ENCODE data around the gene USP10.

USP10 gene

DNA sequence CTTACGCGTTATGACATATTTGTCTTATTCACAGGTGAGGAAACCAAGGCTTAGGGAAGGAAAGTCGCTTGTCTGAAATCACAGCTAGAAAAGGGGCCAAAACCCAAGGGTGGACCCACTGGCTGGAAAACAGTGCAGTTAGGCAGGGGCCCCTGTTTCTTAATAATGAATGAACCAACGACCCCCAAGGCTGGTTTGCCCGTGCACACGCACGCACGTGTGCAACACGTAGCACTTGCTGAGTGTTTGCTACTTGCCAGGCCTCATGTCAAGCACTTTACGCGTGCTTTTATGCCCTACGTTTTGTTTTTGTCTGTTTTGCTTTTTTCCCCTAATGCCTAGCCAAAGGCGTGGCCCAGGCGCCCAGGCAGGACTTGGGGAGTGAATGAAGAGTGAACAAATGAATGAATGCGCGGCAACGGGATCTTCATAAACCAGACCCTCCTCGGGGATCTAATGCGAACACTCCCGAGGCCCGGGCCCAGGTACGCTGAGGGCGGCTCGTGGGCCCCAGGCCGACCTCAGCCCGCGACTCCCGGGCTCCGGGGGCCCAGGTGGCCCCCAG, 571 bp upstream of the USP10 start (continued):
- no peak for TF ChIP-seq ZNF664 (tag by site-specific recombination; IDR thresholded peaks at IDR 0.05)
- no peak for TF ChIP-seq ZNF19 (tag by site-specific recombination; IDR thresholded peaks at IDR 0.05; ENCODE audit: low read depth)
- TF ChIP-seq, protein P1, sequence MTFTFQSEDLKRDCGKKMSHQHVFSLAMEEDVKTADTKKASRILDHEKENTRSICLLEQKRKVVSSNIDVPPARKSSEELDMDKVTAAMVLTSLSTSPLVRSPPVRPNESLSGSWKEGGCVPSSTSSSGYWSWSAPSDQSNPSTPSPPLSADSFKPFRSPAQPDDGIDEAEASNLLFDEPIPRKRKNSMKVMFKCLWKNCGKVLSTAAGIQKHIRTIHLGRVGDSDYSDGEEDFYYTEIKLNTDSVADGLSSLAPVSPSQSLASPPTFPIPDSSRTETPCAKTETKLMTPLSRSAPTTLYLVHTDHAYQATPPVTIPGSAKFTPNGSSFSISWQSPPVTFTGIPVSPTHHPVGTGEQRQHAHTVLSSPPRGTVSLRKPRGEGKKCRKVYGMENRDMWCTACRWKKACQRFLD (tag by site-specific recombination; IDR thresholded peaks at IDR 0.05), result no peak
- no peak for TF ChIP-seq ZNF354C (tag by site-specific recombination; IDR thresholded peaks at IDR 0.05; ENCODE audit: borderline replicate concordance, low read depth)

DNA sequence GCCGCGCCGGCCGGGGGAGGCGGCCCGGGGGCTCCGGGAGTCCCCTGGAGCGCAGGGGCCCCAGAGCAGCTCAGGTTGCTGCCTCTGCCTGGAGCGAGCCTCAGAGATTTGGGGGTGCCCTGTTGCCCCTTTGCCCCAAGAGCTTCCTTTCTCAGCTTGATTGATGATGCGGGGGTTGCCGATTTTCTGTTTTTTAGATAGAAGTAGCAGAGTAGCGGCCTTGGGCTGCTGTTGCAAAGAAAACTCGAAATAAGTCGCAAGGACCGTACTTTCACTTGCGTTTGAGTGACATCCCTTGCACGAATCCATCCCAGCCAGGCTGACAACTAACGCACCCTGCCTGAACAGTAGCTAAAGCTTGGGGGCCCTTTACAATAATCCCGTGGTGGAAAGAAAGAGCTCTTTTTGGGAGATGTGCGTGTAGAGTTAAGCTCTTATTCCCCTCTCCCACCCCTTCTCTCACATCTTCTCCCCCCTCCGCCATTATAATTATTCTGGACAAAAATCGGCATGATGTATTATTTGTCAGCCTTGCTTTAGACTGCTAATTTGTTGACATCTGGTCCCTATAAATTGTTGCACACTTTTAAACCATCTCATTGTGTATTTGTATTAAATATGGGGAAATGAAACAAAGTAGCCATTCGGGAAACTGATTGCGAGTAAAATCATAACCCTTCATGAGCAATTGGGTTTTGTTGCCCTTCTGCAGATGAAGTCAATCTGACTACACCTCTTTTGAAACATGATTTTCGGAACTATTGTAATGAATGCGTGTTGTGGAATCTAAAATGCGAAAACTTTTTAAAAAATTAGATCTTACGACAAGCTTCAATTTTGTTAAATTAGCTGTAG, 873 bp downstream of the USP10 start:
- ChIA-PET CTCF (interaction anchor here (0.9 to 2.0 kb wide), 6 partner anchors 12 to 53 kb away, joined by 3 to 11 read pairs (median 4); no protein-coding TSS in a partner anchor), POLR2A (interaction anchor here (0.5 to 1.3 kb wide), 8 partner anchors 9 to 29 kb away, joined by 3 to 4 read pairs (median 3); no protein-coding TSS in a partner anchor)
- peak overlapping the region; percentile 91 for H3K27ac ChIP-seq (ENCODE audit: extremely low read depth, low read depth, low read length)
- H3K9me3 ChIP-seq (ENCODE audit: control insufficient read depth, insufficient read depth, low read depth, low read length), result no peaks in the 10 kb centered on the region
- peaks cover 13% of the 10 kb centered on the region for H3K4me1 ChIP-seq (ENCODE audit: control insufficient read depth, insufficient read depth, low read length)
- no peaks in the 10 kb centered on the region; a peak in 1 of 3 replicates for H3K36me3 ChIP-seq (ENCODE audit: control insufficient read depth in 2 of 2, insufficient read depth in 1 of 2, low read length in 2 of 2)
- peak overlapping the region; percentile 69 for H3K4me3 ChIP-seq (ENCODE audit: low read depth, low read length)
- TF ChIP-seq ZBTB8A (tag by site-specific recombination; IDR thresholded peaks at IDR 0.05) (peak; percentile 50), ZNF302 (tag by site-specific recombination; IDR thresholded peaks at IDR 0.05; ENCODE audit: low read depth) (no peak), ZBTB1 (tag by site-specific recombination; IDR thresholded peaks at IDR 0.05) (no peak), ZNF335 (tag by site-specific recombination; conservative IDR thresholded peaks at IDR 0.05) (peak; percentile 41; the same call in 1 of the 2 replicates), KLF16 (tag by site-specific recombination; IDR thresholded peaks at IDR 0.05) (no peak), ZFP37 (tag by site-specific recombination; IDR thresholded peaks at IDR 0.05) (no peak), ZBTB48 (tag by site-specific recombination; IDR thresholded peaks at IDR 0.05) (peak; percentile 46; the same call in 1 of the 2 replicates), ZNF830 (tag by site-specific recombination; IDR thresholded peaks at IDR 0.05; ENCODE audit: low read depth) (no peak), ZSCAN23 (tag by site-specific recombination; IDR thresholded peaks at IDR 0.05) (no peak), ZFP69B (tag by site-specific recombination; IDR thresholded peaks at IDR 0.05) (0 out of 2 replicates have a peak, but pooled peaks have one; percentile 21), ZNF214 (tag by site-specific recombination; IDR thresholded peaks at IDR 0.05; ENCODE audit: borderline replicate concordance) (no peak), ZNF112 (tag by site-specific recombination; IDR thresholded peaks at IDR 0.05) (no peak), OSR2 (tag by site-specific recombination; IDR thresholded peaks at IDR 0.05) (peak; percentile 30; the same call in 1 of the 2 replicates)
- TF ChIP-seq, protein P2, sequence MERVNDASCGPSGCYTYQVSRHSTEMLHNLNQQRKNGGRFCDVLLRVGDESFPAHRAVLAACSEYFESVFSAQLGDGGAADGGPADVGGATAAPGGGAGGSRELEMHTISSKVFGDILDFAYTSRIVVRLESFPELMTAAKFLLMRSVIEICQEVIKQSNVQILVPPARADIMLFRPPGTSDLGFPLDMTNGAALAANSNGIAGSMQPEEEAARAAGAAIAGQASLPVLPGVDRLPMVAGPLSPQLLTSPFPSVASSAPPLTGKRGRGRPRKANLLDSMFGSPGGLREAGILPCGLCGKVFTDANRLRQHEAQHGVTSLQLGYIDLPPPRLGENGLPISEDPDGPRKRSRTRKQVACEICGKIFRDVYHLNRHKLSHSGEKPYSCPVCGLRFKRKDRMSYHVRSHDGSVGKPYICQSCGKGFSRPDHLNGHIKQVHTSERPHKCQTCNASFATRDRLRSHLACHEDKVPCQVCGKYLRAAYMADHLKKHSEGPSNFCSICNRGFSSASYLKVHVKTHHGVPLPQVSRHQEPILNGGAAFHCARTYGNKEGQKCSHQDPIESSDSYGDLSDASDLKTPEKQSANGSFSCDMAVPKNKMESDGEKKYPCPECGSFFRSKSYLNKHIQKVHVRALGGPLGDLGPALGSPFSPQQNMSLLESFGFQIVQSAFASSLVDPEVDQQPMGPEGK (tag by site-specific recombination; IDR thresholded peaks at IDR 0.05), result peak; percentile 44; the same call in 1 of the 2 replicates
- TF ChIP-seq, protein P3, sequence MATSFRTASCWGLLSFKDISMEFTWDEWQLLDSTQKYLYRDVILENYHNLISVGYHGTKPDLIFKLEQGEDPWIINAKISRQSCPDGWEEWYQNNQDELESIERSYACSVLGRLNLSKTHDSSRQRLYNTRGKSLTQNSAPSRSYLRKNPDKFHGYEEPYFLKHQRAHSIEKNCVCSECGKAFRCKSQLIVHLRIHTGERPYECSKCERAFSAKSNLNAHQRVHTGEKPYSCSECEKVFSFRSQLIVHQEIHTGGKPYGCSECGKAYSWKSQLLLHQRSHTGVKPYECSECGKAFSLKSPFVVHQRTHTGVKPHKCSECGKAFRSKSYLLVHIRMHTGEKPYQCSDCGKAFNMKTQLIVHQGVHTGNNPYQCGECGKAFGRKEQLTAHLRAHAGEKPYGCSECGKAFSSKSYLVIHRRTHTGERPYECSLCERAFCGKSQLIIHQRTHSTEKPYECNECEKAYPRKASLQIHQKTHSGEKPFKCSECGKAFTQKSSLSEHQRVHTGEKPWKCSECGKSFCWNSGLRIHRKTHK (tag by site-specific recombination; IDR thresholded peaks at IDR 0.05), result no peak
- TF ChIP-seq, protein P4, sequence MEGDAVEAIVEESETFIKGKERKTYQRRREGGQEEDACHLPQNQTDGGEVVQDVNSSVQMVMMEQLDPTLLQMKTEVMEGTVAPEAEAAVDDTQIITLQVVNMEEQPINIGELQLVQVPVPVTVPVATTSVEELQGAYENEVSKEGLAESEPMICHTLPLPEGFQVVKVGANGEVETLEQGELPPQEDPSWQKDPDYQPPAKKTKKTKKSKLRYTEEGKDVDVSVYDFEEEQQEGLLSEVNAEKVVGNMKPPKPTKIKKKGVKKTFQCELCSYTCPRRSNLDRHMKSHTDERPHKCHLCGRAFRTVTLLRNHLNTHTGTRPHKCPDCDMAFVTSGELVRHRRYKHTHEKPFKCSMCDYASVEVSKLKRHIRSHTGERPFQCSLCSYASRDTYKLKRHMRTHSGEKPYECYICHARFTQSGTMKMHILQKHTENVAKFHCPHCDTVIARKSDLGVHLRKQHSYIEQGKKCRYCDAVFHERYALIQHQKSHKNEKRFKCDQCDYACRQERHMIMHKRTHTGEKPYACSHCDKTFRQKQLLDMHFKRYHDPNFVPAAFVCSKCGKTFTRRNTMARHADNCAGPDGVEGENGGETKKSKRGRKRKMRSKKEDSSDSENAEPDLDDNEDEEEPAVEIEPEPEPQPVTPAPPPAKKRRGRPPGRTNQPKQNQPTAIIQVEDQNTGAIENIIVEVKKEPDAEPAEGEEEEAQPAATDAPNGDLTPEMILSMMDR (tag by site-specific recombination; IDR thresholded peaks at IDR 0.05), result no peak
- TF ChIP-seq, protein P5, sequence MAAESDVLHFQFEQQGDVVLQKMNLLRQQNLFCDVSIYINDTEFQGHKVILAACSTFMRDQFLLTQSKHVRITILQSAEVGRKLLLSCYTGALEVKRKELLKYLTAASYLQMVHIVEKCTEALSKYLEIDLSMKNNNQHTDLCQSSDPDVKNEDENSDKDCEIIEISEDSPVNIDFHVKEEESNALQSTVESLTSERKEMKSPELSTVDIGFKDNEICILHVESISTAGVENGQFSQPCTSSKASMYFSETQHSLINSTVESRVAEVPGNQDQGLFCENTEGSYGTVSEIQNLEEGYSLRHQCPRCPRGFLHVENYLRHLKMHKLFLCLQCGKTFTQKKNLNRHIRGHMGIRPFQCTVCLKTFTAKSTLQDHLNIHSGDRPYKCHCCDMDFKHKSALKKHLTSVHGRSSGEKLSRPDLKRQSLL (tag by site-specific recombination; IDR thresholded peaks at IDR 0.05), result no peak
- TF ChIP-seq, protein P6, sequence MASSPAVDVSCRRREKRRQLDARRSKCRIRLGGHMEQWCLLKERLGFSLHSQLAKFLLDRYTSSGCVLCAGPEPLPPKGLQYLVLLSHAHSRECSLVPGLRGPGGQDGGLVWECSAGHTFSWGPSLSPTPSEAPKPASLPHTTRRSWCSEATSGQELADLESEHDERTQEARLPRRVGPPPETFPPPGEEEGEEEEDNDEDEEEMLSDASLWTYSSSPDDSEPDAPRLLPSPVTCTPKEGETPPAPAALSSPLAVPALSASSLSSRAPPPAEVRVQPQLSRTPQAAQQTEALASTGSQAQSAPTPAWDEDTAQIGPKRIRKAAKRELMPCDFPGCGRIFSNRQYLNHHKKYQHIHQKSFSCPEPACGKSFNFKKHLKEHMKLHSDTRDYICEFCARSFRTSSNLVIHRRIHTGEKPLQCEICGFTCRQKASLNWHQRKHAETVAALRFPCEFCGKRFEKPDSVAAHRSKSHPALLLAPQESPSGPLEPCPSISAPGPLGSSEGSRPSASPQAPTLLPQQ (tag by site-specific recombination; IDR thresholded peaks at IDR 0.05), result 0 out of 2 replicates have a peak, but pooled peaks have one; percentile 67
- TF ChIP-seq, protein P7, sequence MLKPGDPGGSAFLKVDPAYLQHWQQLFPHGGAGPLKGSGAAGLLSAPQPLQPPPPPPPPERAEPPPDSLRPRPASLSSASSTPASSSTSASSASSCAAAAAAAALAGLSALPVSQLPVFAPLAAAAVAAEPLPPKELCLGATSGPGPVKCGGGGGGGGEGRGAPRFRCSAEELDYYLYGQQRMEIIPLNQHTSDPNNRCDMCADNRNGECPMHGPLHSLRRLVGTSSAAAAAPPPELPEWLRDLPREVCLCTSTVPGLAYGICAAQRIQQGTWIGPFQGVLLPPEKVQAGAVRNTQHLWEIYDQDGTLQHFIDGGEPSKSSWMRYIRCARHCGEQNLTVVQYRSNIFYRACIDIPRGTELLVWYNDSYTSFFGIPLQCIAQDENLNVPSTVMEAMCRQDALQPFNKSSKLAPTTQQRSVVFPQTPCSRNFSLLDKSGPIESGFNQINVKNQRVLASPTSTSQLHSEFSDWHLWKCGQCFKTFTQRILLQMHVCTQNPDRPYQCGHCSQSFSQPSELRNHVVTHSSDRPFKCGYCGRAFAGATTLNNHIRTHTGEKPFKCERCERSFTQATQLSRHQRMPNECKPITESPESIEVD (tag by site-specific recombination; IDR thresholded peaks at IDR 0.05), result no peak

Measured in HEK293 (cell line).